CD4-positive, alpha-beta T cell (primary cell): ENCODE measurements around the gene TIGD6. TPM values are rescaled to one million over a fixed set of nuclear protein-coding genes. Genes with fewer than 3 reads are reported as not detected.
A peak's percentile ranks its signal among the peaks of the same experiment; 100 is the strongest.

Source experiments
- ATAC-seq: fragments of 200-7000 bp; cut with Tn5 transposase; one replicate; pipeline ENCODE4 v1.10.0; 2022; ENCODE audit warnings: mild to moderate bottlenecking; ENCODE audit not compliant: poor library complexity
- CTCF ChIA-PET: fragments of 350-600 bp; sonication (Branson Sonifier 250); formaldehyde crosslinking; loops from one replicate; lab custom pipeline; 2021; ENCODE audit warnings: antibody characterized with exemption, inconsistent platforms; lab: Charles Lee
- POLR2A ChIA-PET: fragments of 350-600 bp; sonication (Branson Sonifier 250); formaldehyde crosslinking; loops from one replicate; lab custom pipeline; 2021; ENCODE audit warnings: antibody characterized with exemption, inconsistent platforms; lab: Charles Lee
- DNase-seq, 14 experiments: peaks; one replicate each; pipeline ENCODE4 v3.0.0-alpha.2; 2013 to 2020; ENCODE audit warnings: mixed read lengths in 2 of 14
- H3K27ac ChIP-seq, 2 donors: one replicate each; pipeline versions ENCODE4 v1.5.1 to v1.7.0; 2013; ENCODE audit warnings: low read length in 2 of 2, low read depth in 1 of 2, mild to moderate bottlenecking in 1 of 2
- H3K27me3 ChIP-seq, 2 experiments: 1 replicate in 1 of 2; 2 replicates in 1 of 2; pipeline versions ENCODE4 v1.6.1 to v1.7.0; 2013; ENCODE audit warnings: low read length in 2 of 2, control low read depth in 1 of 2, mild to moderate bottlenecking in 1 of 2, moderate library complexity in 1 of 2; ENCODE audit not compliant: insufficient read depth in 2 of 2, control insufficient read depth in 1 of 2
- H3K36me3 ChIP-seq: one replicate; pipeline ENCODE4 v1.6.1; 2013; ENCODE audit warnings: low read length, control low read depth; ENCODE audit not compliant: insufficient read depth
- H3K4me1 ChIP-seq: one replicate; pipeline ENCODE4 v1.6.1; 2013; ENCODE audit warnings: low read length, control low read depth; ENCODE audit not compliant: insufficient read depth
- H3K4me3 ChIP-seq: one replicate; pipeline ENCODE4 v1.5.1; 2013; ENCODE audit warnings: mild to moderate bottlenecking, low read length, moderate library complexity
- H3K9me3 ChIP-seq, 2 experiments: 1 replicate in 1 of 2; 2 replicates in 1 of 2; pipeline versions ENCODE4 v1.6.1 to v1.7.0; 2013; ENCODE audit warnings: low read length in 2 of 2, mild to moderate bottlenecking in 2 of 2, control low read depth in 1 of 2, moderate library complexity in 1 of 2; ENCODE audit not compliant: control insufficient read depth in 1 of 2, insufficient read depth in 1 of 2
- H3K27ac Mint-ChIP-seq: one replicate; pipeline ENCODE4 v1.8.0; 2020; ENCODE audit warnings: mixed read lengths
- H3K27me3 Mint-ChIP-seq: one replicate; pipeline ENCODE4 v1.8.0; 2021; ENCODE audit warnings: mixed read lengths
- H3K36me3 Mint-ChIP-seq: one replicate; pipeline ENCODE4 v1.8.0; 2021; ENCODE audit warnings: low read depth, mixed read lengths
- H3K4me1 Mint-ChIP-seq: one replicate; pipeline ENCODE4 v1.8.0; 2021; ENCODE audit warnings: low read depth, mixed read lengths
- H3K4me3 Mint-ChIP-seq: one replicate; pipeline ENCODE4 v1.8.0; 2020; ENCODE audit warnings: mild to moderate bottlenecking, mixed read lengths
- H3K9me3 Mint-ChIP-seq: one replicate; pipeline ENCODE4 v1.8.0; 2020; ENCODE audit warnings: mixed read lengths
- intact Hi-C, 2 experiments: fragments of 100-400 bp; cut with DNase I in 1 of 2; cut with micrococcal nuclease in 1 of 2; formaldehyde crosslinking; loops; one replicate each; pipeline versions ENCODE4 v1.15.1 to v1.9.0; 2023 to 2025; cut with DNase I, micrococcal nuclease
- total RNA-seq, 174 experiments: library from RNA in 2 of 174; stranded (reverse) in 2 of 174; gene quantifications; one replicate each; pipeline ENCODE4 v1.2.3 and lab custom pipeline; 2021 to 2026
- TF ChIP-seq, protein P1 (sequence below): fragments of 200-600 bp; IDR thresholded peaks from one replicate; pipeline ENCODE4 v1.8.0; 2022; ENCODE audit warnings: antibody characterized with exemption, mild to moderate bottlenecking

Gene TIGD6
- total RNA-seq, 2 experiments from 2014 or later, result 1.0 to 1.4 TPM

DNA sequence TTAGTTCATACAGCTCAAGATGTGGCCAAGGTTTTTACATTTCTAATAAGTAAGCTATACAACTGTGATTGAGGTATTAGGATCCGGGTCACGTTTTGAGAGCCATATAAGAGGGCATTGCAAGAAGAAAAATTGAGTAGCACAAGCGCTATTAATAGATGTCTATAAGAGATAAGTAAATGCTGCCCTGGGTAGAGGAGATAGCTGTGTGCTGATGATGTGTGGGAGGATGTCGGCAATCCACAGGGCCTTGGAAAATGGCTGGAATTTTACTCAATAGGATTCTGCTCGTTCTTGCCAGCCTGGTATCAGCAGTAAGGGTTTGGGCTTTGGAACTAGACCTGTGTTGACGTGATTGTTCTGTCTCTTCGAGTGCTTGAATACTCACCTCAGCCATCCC is 44.3 kb upstream of the TIGD6 start:
- Histone ChIP-seq H3K9me3 (no peaks in the 10 kb centered on the region), H3K4me3 (no peak overlapping the region), H3K27ac (no peak overlapping the region), H3K36me3 (peaks cover 93% of the 10 kb centered on the region), H3K4me1 (peaks cover 13% of the 10 kb centered on the region), H3K27me3 (no peaks in the 10 kb centered on the region)
- CTCF ChIA-PET, result no interaction called here
- TF ChIP-seq, protein P1, sequence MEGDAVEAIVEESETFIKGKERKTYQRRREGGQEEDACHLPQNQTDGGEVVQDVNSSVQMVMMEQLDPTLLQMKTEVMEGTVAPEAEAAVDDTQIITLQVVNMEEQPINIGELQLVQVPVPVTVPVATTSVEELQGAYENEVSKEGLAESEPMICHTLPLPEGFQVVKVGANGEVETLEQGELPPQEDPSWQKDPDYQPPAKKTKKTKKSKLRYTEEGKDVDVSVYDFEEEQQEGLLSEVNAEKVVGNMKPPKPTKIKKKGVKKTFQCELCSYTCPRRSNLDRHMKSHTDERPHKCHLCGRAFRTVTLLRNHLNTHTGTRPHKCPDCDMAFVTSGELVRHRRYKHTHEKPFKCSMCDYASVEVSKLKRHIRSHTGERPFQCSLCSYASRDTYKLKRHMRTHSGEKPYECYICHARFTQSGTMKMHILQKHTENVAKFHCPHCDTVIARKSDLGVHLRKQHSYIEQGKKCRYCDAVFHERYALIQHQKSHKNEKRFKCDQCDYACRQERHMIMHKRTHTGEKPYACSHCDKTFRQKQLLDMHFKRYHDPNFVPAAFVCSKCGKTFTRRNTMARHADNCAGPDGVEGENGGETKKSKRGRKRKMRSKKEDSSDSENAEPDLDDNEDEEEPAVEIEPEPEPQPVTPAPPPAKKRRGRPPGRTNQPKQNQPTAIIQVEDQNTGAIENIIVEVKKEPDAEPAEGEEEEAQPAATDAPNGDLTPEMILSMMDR, result no peak
- peaks cover 28% of the 10 kb centered on the region for H3K4me1 Mint-ChIP-seq
- ATAC-seq (no peak), DNase-seq (no peak)
- no peak overlapping the region for H3K27ac Mint-ChIP-seq
- no peak overlapping the region for H3K4me3 Mint-ChIP-seq
- intact Hi-C loops, result no loop called here
- no peaks in the 10 kb centered on the region for H3K27me3 Mint-ChIP-seq
- POLR2A ChIA-PET, result no interaction called here
- H3K36me3 Mint-ChIP-seq, result peaks cover 96% of the 10 kb centered on the region
- no peaks in the 10 kb centered on the region for H3K9me3 Mint-ChIP-seq

DNA sequence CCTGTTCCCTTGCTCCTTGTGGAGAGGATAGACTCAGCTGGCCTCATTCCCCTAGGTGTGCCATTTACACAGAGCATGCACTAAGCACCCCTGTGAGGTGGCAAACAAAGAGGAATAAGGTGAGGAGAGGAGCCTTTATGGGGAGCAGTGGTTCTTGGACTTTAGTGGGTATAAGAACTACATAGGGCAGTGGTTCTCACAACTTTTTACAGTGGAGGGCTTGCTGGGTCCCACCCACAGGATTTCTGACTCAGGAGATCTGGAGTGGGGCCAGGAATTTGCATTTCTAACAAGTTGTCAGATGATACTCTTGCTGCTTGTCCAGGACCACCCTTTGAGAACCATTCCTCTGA is 43.9 kb upstream of the TIGD6 start:
- Mint-ChIP-seq H3K36me3 (peaks cover 96% of the 10 kb centered on the region), H3K27me3 (no peaks in the 10 kb centered on the region), H3K4me3 (no peak overlapping the region), H3K4me1 (peaks cover 28% of the 10 kb centered on the region), H3K27ac (peak overlapping the region; percentile 28), H3K9me3 (no peaks in the 10 kb centered on the region)
- peaks cover 92% of the 10 kb centered on the region for H3K36me3 ChIP-seq
- H3K4me1 ChIP-seq, result peaks cover 13% of the 10 kb centered on the region
- ATAC-seq, result no peak
- no peak overlapping the region for H3K4me3 ChIP-seq
- no peak overlapping the region for H3K27ac ChIP-seq
- H3K9me3 ChIP-seq, result no peaks in the 10 kb centered on the region
- no peaks in the 10 kb centered on the region for H3K27me3 ChIP-seq
- CTCF ChIA-PET, result no interaction called here
- TF ChIP-seq, protein P1, result no peak
- POLR2A ChIA-PET, result no interaction called here
- intact Hi-C loops, result no loop called here
- no peak for DNase-seq

DNA sequence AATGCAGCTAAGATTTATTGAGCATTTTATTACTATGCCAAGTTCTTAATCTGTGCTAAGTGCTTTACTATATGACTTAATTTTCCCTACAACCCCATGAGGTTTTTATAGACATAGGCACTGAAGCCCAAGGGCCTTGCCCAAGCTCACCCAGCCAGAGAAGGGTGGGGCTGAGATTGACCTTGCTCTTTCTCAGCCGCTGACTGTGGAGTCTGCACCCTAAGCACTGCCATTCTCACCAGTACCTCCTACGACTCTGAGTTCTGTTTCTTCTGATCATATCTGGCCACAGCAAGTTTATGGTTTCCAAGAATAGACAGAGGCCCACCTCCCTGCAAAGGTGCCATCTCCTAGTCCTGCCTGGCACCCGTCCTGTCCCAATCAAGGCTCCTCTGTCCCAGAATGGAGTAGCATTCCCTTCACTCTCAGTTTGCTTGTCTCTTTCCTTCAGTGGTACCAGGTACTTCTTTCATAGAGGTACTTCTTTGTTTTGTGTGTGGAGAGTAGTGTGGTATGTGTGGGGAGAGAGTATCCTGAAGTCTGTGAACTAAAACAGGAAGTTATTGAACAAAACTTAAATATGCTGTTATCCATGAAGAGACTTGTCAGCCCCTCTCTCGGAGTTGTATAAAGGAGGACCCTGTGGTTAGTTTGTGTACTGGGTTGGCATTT is 43.3 kb upstream of the TIGD6 start:
- peak overlapping the region; percentile 28 for H3K27ac Mint-ChIP-seq
- no peak overlapping the region for H3K4me3 ChIP-seq
- DNase-seq (peak in 1 of 14 experiments; percentile 10), ATAC-seq (no peak)
- no peak overlapping the region for H3K27ac ChIP-seq
- H3K9me3 Mint-ChIP-seq, result no peaks in the 10 kb centered on the region
- TF ChIP-seq, protein P1, result no peak
- no peaks in the 10 kb centered on the region for H3K9me3 ChIP-seq
- H3K36me3 Mint-ChIP-seq, result peaks cover 96% of the 10 kb centered on the region
- no peaks in the 10 kb centered on the region for H3K27me3 ChIP-seq
- CTCF ChIA-PET, result no interaction called here
- POLR2A ChIA-PET, result no interaction called here
- H3K4me1 Mint-ChIP-seq, result peaks cover 28% of the 10 kb centered on the region
- H3K4me1 ChIP-seq, result peaks cover 13% of the 10 kb centered on the region
- intact Hi-C loops, result no loop called here
- H3K4me3 Mint-ChIP-seq, result no peak overlapping the region
- H3K36me3 ChIP-seq, result peaks cover 92% of the 10 kb centered on the region
- no peaks in the 10 kb centered on the region for H3K27me3 Mint-ChIP-seq
